CD4-positive, alpha-beta T cell (primary cell): ENCODE data around the gene SYNGR4. TPM values are rescaled to one million over a fixed set of nuclear protein-coding genes. Genes with fewer than 3 reads are reported as not detected.
A peak's percentile ranks its signal among the peaks of the same experiment; 100 is the strongest.
"Not testable (repeated sequence)": the region's sequence is repeated elsewhere in the genome, so short reads cannot be mapped to it uniquely, and the experiment has no call there.

Experiments
- ATAC-seq: fragments of 200-7000 bp; cut with Tn5 transposase; one replicate; pipeline ENCODE4 v1.10.0; 2022; ENCODE audit warnings: mild to moderate bottlenecking; ENCODE audit not compliant: poor library complexity
- CTCF ChIA-PET: fragments of 350-600 bp; sonication (Branson Sonifier 250); formaldehyde crosslinking; loops from one replicate; lab custom pipeline; 2021; ENCODE audit warnings: antibody characterized with exemption, inconsistent platforms; lab: Charles Lee
- POLR2A ChIA-PET: fragments of 350-600 bp; sonication (Branson Sonifier 250); formaldehyde crosslinking; loops from one replicate; lab custom pipeline; 2021; ENCODE audit warnings: antibody characterized with exemption, inconsistent platforms; lab: Charles Lee
- DNase-seq, 14 experiments: peaks; one replicate each; pipeline ENCODE4 v3.0.0-alpha.2; 2013 to 2020; ENCODE audit warnings: mixed read lengths in 2 of 14
- H3K27ac ChIP-seq, 2 donors: one replicate each; pipeline versions ENCODE4 v1.5.1 to v1.7.0; 2013; ENCODE audit warnings: low read length in 2 of 2, low read depth in 1 of 2, mild to moderate bottlenecking in 1 of 2
- H3K27me3 ChIP-seq, 2 experiments: 1 replicate in 1 of 2; 2 replicates in 1 of 2; pipeline versions ENCODE4 v1.6.1 to v1.7.0; 2013; ENCODE audit warnings: low read length in 2 of 2, control low read depth in 1 of 2, mild to moderate bottlenecking in 1 of 2, moderate library complexity in 1 of 2; ENCODE audit not compliant: insufficient read depth in 2 of 2, control insufficient read depth in 1 of 2
- H3K36me3 ChIP-seq: one replicate; pipeline ENCODE4 v1.6.1; 2013; ENCODE audit warnings: low read length, control low read depth; ENCODE audit not compliant: insufficient read depth
- H3K4me1 ChIP-seq: one replicate; pipeline ENCODE4 v1.6.1; 2013; ENCODE audit warnings: low read length, control low read depth; ENCODE audit not compliant: insufficient read depth
- H3K4me3 ChIP-seq: one replicate; pipeline ENCODE4 v1.5.1; 2013; ENCODE audit warnings: mild to moderate bottlenecking, low read length, moderate library complexity
- H3K9me3 ChIP-seq, 2 experiments: 1 replicate in 1 of 2; 2 replicates in 1 of 2; pipeline versions ENCODE4 v1.6.1 to v1.7.0; 2013; ENCODE audit warnings: low read length in 2 of 2, mild to moderate bottlenecking in 2 of 2, control low read depth in 1 of 2, moderate library complexity in 1 of 2; ENCODE audit not compliant: control insufficient read depth in 1 of 2, insufficient read depth in 1 of 2
- H3K27ac Mint-ChIP-seq: one replicate; pipeline ENCODE4 v1.8.0; 2020; ENCODE audit warnings: mixed read lengths
- H3K27me3 Mint-ChIP-seq: one replicate; pipeline ENCODE4 v1.8.0; 2021; ENCODE audit warnings: mixed read lengths
- H3K36me3 Mint-ChIP-seq: one replicate; pipeline ENCODE4 v1.8.0; 2021; ENCODE audit warnings: low read depth, mixed read lengths
- H3K4me1 Mint-ChIP-seq: one replicate; pipeline ENCODE4 v1.8.0; 2021; ENCODE audit warnings: low read depth, mixed read lengths
- H3K4me3 Mint-ChIP-seq: one replicate; pipeline ENCODE4 v1.8.0; 2020; ENCODE audit warnings: mild to moderate bottlenecking, mixed read lengths
- H3K9me3 Mint-ChIP-seq: one replicate; pipeline ENCODE4 v1.8.0; 2020; ENCODE audit warnings: mixed read lengths
- CTCF ChIP-seq: fragments of 200-600 bp; IDR thresholded peaks from one replicate; pipeline ENCODE4 v1.8.0; 2022; ENCODE audit warnings: antibody characterized with exemption, mild to moderate bottlenecking
- intact Hi-C, 2 experiments: fragments of 100-400 bp; cut with DNase I in 1 of 2; cut with micrococcal nuclease in 1 of 2; formaldehyde crosslinking; loops; one replicate each; pipeline versions ENCODE4 v1.15.1 to v1.9.0; 2023 to 2025; cut with DNase I, micrococcal nuclease
- total RNA-seq, 174 experiments: library from RNA in 2 of 174; stranded (reverse) in 2 of 174; gene quantifications; one replicate each; pipeline ENCODE4 v1.2.3 and lab custom pipeline; 2021 to 2026

The SYNGR4 gene
- total RNA-seq, 2 experiments from 2014 or later: not detected

GRCh38 chr19:48390188-48391099 is 26.3 kb downstream of the SYNGR4 start:
- H3K27me3 Mint-ChIP-seq: peaks cover 22% of the 10 kb centered on the region
- TF ChIP-seq CTCF: peak; percentile 58
- peaks cover 48% of the 10 kb centered on the region for H3K4me1 ChIP-seq
- peak overlapping the region; percentile 71 to 79 for H3K27ac ChIP-seq
- H3K27ac Mint-ChIP-seq: peak overlapping the region; percentile 93
- DNase-seq (peak; percentile 33 to 83 (median 58)), ATAC-seq (peak; percentile 67)
- peaks cover 36% of the 10 kb centered on the region for H3K36me3 Mint-ChIP-seq
- H3K4me1 Mint-ChIP-seq: peaks cover 28% of the 10 kb centered on the region
- H3K4me3 Mint-ChIP-seq: peak overlapping the region; percentile 94
- H3K9me3 ChIP-seq: peaks cover 0 to 6% of the 10 kb centered on the region in 2 experiments
- peaks cover 28% of the 10 kb centered on the region for H3K36me3 ChIP-seq
- no peaks in the 10 kb centered on the region for H3K9me3 Mint-ChIP-seq
- CTCF ChIA-PET: interaction anchor here (0.6 to 2.2 kb wide), 12 partner anchors 11 to 116 kb away, joined by 3 to 27 read pairs (median 6); partner anchors contain the start of genes EMP3, SYNGR4 and TMEM143
- H3K4me3 ChIP-seq: peak overlapping the region; percentile 89
- POLR2A ChIA-PET: interaction anchor here (1.0 to 2.1 kb wide), 9 partner anchors 8 to 135 kb away, joined by 3 to 31 read pairs (median 3); partner anchors contain the start of genes SYNGR4 and TMEM143
- H3K27me3 ChIP-seq: peaks cover 22% of the 10 kb centered on the region in 2 experiments
- intact Hi-C loops: loop anchor here (2.0 to 5.0 kb wide), 5 partner anchors 26 to 192 kb away; partner anchors contain the start of genes EMP3 (in 1 of the 2), GRWD1 (in 1 of the 2) and SYNGR4 (in 1 of the 2)

GRCh38 chr19:48391100-48392005 is 27.2 kb downstream of the SYNGR4 start, which contains the start of gene KDELR1:
Gene KDELR1 (minus strand): TSS chr19:48391551. CDS start chr19:48391358, 193 bp downstream.
- ATAC-seq (peak; percentile 79), DNase-seq (peak; percentile 56 to 85 (median 69))
- peak; percentile 93 for TF ChIP-seq CTCF
- Mint-ChIP-seq H3K4me3 (peak within 1 kb of the TSS; percentile 94), H3K4me1 (peaks cover 34% of the 10 kb centered on the region), H3K27me3 (peaks cover 29% of the 10 kb centered on the region), H3K27ac (peak within 1 kb of the TSS; percentile 93), H3K9me3 (no peaks in the 10 kb centered on the region), H3K36me3 (peaks cover 27% of the 10 kb centered on the region)
- CTCF ChIA-PET: interaction anchor here (0.6 to 2.2 kb wide), 15 partner anchors 10 to 217 kb away, joined by 3 to 27 read pairs (median 5); partner anchors contain the start of genes EMP3, SYNGR4 and TMEM143
- Histone ChIP-seq H3K27me3 (peaks cover 31% of the 10 kb centered on the region in 2 experiments), H3K9me3 (peaks cover 0 to 8% of the 10 kb centered on the region in 2 experiments), H3K4me1 (peaks cover 58% of the 10 kb centered on the region), H3K36me3 (peaks cover 23% of the 10 kb centered on the region), H3K27ac (peak within 1 kb of the TSS; percentile 71 to 79), H3K4me3 (peak within 1 kb of the TSS; percentile 89)
- POLR2A ChIA-PET: interaction anchor here (1.0 to 2.1 kb wide), 13 partner anchors 8 to 188 kb away, joined by 3 to 31 read pairs (median 3); partner anchors contain the start of genes CARD8, SYNGR4 and TMEM143
- intact Hi-C loops: loop anchor here (2.0 to 5.0 kb wide), 5 partner anchors 27 to 191 kb away; partner anchors contain the start of genes EMP3 (in 1 of the 2), GRWD1 (in 1 of the 2) and SYNGR4 (in 1 of the 2)

- Mint-ChIP-seq H3K4me3 (peak overlapping the region; percentile 94), H3K27me3 (peaks cover 29% of the 10 kb centered on the region), H3K27ac (peak overlapping the region; percentile 93), H3K36me3 (peaks cover 24% of the 10 kb centered on the region), H3K4me1 (peaks cover 34% of the 10 kb centered on the region)
- DNase-seq, H3K27ac ChIP-seq, H3K9me3 Mint-ChIP-seq, ATAC-seq: not testable (repeated sequence)
- Histone ChIP-seq H3K27me3 (peaks cover 34 to 37% of the 10 kb centered on the region in 2 experiments), H3K9me3 (peaks cover 0 to 13% of the 10 kb centered on the region in 2 experiments), H3K36me3 (peaks cover 19% of the 10 kb centered on the region), H3K4me3 (peak overlapping the region; percentile 89), H3K4me1 (peaks cover 64% of the 10 kb centered on the region)
- ChIA-PET POLR2A (interaction anchor here (1.0 to 2.1 kb wide), 10 partner anchors 8 to 188 kb away, joined by 3 to 31 read pairs (median 3); partner anchors contain the start of genes CARD8, SYNGR4 and TMEM143), CTCF (interaction anchor here (1.0 to 2.2 kb wide), 13 partner anchors 9 to 217 kb away, joined by 3 to 27 read pairs (median 5); partner anchors contain the start of genes EMP3, SYNGR4 and TMEM143)
- intact Hi-C loops: loop anchor here in 1 of 2 experiments (5.0 kb wide), 1 partner anchor 190 kb away; no protein-coding TSS in a partner anchor
Measured at GRCh38 chr19:48392006-48392344, 27.8 kb downstream of the SYNGR4 start.
